OCI-M1 (cell line): Measurements from ENCODE around the gene DPP6.
"Not testable (repeated sequence)": the region's sequence is repeated elsewhere in the genome, so short reads cannot be mapped to it uniquely, and the experiment has no call there.

Source experiments
- DNase-seq: peaks from one replicate; lab custom pipeline; 2025; lab: John Stamatoyannopoulos, UW

The DPP6 gene

DNA sequence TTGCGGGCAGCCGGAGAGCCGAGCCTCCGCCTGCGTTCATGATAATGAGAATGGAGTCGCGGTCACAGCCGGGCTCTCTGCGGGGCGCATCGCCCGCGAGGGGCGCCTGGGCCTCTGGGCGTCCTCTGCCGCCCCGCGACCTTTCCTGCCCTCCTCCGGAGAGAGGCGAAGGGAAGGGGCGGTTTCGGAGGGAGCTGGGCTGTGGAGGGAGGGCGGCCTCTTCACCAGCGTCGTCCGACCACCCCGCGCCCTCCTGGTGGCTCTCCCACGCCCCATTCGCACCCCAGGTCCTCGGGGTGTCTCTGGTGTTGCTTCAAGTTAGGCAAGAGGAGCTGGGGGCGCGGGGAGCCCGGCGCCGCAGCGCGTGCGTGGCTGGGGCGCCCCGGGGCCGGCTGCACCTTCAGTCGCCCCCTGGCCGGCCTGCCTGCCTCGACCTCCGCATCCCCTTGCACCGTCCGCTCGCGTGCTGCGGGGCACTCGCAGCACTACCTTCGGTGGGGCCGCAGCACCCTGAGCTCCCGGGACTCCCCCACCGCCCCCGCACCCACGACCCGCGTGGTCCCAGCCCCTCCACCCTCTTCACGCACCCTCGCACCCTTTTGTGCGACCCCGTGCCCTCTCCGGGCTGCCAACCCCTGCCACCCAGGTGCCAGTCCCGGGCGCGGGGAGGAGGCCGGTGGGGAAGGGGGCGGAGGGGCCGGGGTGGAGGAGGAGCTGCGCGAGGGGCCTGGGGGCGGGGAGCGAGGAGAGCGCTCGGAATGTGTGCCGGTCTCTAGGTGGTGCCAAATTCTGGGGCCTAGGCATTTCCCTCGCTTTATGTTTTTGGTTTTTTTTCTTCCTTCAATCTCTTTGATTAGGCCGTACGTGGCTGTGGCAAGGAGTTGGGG lies at the start of gene DPP6:
TSS of gene DPP6 (plus strand) at position 756 of the 887 bp plus-strand sequence.
- DNase-seq = not testable (repeated sequence)

DNA sequence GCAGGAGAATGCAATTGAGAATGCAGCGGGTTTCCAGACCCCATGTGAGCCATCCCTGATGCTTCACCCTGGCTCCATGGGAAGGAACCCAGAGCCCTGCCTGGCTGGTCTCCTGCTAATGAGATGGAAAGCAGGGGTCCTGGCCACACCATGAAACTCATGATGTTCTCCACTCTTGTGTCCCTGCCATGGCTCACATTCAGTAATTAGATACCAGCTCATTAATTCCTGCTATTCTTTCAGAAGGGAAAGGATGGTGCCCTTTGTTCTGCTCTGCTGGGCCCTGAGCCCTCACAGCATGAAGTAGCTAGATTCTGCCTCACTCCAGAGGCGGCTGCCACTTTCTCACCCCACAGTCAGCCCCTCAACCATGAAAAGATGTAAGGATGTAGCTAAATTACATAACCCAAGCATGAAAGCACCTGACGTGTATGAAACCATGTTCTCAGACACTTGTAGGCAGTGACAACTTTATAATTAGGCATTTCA lies 42.7 kb upstream of the DPP6 start:
- not testable (repeated sequence) for DNase-seq

DNA sequence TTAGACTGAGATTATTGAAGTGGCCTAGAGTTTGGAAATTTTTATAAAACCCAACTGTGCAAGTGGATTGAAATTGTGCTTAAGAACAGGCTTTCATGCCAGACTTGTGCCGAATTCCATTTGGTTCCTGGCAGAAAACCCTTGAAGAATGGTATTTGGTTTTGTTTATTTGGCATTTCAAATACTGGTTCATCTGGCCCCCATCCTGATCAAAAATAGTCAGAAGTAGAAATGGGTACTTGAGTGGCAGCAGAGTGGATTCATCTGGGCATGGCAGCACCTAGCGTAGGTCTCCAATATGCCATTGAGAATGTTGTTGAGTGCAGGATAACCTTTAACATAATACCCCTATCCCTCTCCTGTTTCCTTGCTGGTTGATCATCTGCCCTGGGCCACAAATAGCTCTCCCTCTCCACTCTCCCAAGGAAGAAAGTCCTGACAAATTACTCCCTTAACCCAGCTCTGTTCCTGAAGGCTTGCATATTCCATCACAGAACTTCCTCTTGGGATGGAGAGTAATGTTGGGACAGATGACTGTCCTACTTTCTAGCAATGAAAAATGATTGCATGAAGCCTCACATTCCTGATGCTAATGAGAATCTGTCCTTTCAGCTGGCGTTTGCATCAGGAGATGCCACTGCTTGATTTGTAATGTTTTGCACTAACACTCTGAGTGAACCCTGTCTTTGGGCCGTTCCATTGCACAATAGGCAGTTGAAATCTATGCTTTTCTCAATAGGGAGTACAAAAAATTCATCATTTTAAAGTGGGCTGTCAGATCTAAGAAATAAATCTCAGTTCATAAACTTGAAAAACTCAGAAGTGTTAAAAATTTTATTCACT lies 41.3 kb upstream of the DPP6 start:
- not testable (repeated sequence) for DNase-seq

DNA sequence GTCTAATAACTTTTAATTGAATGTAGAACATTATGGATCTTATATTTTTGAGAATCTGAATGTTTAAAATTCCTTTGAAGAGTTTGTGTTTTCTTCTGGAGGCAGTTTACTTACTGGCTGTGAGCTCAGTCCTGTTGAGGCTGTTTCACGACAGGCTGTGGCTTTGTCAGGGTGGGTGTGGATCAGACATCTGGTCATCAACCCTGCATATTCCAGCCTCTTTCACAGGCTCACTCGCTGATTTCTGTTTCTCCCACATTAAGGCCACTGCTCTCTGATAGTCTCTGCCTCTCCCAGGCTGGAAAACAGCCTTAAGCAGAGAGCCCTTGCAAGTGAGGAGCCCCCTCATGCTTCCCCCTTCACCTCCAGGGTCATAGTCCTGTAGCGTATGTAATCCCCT lies 39.4 kb upstream of the DPP6 start:
- DNase-seq = not testable (repeated sequence)

DNA sequence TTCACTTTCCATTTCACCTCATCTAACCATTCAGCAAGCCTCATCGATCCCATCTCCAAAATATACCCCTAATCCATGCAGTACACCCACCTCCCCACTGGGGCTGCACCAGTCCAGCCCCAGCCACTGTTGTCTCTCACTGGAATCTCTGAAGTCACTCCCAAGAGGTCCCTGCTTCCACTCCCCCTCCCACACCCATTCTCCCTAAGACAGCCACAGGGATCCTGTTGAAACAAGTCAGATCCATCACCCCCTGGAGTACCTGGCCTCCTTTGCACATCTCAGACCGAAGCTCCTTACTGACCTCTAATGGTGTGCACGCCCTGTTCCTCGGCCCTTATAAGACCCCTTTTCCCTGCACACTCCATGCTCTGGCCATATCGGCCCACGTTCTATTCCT lies 36.6 kb upstream of the DPP6 start:
- DNase-seq = not testable (repeated sequence)

DNA sequence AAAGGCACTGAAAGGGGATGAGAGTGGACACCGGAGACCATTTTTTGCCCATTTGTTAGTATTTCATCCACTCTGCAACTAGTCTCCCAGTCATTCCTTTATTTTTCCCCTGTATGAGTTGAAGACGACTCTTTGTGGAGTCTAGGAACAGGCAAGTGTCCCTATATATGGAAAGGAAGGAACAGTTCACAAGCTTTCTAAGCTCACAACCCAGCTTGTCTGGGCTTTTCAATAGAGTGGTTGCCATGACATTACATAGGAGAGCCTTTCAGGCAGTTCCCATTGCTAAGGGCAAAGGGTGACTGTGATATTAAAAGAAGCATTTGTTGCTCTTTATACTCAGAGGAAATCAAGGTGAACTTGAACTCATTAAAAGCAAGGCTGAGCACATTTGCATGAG lies 33.8 kb upstream of the DPP6 start:
- DNase-seq = not testable (repeated sequence)

DNA sequence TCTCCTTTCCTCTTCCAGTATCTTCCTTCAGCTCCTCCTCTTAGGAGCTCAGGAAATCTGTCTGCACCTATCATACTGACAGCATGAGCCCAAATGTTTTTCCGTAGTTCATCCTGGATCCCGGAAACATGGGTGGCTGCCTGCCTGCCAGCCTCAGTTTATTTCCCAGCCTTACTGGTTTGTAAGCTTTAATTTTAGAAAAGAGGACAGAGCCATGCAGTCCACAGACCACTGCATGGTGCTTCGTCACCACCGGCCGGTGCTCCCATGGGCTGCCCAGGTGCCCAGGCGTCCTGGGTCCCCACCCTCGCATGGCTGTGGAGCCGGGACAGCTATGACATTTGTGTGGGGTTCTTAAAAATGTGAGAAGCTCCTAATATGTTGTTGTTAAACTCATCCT lies 24.4 kb upstream of the DPP6 start:
- not testable (repeated sequence) for DNase-seq

DNA sequence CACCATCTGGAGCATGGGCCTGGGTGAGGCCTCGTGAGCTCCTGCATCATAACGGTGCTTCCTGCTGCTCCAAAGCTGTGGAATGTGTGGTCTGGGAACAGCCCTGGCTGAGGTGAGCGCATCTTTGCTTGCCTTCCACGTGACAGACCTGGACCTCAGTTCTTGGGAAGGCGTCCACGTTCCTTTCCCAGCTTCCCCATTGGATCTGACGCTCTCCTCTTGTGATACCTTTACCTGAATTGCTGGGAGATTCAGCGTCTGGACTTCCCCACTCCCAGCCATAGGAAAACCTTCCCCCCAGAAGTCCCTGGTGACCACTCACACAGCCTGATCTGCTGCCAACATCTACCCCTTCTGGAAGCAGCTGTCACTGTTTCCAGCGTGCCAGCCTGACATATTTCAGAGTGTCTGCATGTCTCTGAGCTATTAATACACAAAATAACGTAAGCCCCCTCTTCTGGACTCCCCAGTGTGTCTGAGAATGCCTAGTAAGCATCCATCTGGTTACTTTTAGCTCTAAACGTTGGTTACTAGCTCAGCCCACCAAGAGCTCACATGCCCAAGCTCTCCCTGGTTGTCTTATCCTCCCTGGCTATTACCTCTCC lies 21.6 kb upstream of the DPP6 start:
- not testable (repeated sequence) for DNase-seq

DNA sequence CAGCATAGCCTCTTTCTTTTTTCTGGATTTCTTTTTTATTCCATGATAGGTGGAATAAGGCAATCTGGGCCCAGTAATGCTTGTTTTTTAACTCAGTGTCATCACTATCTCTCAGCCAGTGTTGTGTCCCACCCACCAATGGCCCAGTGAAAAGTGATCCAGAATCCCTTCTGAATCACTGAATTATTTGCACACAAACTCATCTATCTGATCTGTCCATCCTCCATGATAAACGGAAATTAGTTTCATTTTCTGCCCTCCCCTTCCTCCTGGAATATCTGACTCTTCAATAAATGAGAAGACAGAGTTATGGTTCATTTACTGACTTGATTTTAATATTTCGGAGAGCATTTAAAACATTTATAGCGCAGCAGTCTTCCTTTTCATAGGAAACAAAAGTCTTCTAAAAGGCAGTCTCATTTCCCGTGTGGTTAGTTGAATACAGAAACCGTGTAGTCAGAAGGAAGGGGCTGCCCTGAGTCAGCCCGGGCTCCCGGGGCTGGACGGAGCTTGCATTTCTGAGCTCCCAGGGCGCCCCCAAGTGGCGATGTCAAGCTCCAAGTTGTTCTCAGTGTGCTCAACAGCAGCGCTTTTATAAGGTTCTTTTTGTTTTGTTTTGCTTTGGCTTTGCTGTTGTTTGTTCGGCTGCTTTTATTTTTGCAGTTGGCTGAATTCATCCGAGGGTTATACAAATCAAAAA lies 12.6 kb upstream of the DPP6 start:
- not testable (repeated sequence) for DNase-seq

DNA sequence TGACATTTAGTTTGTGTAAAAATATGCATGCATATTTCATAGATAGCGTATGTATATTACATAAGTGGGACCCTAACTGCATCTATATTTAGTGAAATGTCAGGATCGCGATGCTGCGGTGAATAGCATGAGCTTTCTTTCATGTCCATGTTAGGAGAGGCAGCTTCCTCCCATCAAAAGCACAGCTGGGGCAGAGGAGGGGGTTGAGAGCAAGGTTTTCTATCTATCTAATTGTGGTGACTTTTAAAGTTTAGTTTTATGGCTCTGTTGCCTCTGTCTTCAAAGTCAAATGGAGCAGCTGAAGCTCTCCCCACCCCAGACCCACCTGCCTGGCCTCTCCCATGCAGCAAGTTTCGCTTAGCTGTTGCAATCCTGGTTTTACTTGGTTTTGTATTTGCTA lies 1.8 kb upstream of the DPP6 start:
- not testable (repeated sequence) for DNase-seq

DNA sequence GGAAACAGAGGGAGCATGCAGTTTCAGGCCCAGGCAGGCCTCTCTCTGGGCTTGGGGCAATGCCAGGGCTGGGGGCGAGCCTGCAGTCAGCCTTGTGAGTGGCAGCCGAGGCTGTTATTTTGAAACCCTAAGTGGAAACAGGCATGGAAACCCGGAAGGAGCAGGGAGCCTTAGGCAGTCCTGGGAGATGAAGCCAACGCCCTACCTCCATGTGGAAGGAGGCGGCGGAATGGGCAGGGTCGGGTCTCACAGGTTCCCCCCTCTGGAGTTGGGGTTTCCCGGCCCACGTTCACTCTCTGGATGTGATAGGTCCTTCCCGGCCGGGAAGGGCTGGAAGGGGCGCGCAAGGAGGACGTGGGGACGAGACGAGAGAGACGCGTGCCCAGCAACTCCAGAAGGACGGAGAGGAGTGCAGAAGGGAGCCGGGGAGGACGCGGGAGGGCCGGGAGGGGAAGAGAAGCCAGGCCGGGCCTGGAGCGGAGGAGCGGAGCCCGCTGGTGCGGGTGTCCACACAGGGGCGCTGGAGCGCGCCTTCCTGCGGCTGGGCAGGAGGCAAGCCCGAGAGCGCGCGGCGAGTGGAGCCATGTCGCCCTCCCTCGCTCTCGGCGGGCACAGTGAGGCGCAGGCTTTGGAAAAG lies 1.1 kb upstream of the DPP6 start:
- DNase-seq = not testable (repeated sequence)

DNA sequence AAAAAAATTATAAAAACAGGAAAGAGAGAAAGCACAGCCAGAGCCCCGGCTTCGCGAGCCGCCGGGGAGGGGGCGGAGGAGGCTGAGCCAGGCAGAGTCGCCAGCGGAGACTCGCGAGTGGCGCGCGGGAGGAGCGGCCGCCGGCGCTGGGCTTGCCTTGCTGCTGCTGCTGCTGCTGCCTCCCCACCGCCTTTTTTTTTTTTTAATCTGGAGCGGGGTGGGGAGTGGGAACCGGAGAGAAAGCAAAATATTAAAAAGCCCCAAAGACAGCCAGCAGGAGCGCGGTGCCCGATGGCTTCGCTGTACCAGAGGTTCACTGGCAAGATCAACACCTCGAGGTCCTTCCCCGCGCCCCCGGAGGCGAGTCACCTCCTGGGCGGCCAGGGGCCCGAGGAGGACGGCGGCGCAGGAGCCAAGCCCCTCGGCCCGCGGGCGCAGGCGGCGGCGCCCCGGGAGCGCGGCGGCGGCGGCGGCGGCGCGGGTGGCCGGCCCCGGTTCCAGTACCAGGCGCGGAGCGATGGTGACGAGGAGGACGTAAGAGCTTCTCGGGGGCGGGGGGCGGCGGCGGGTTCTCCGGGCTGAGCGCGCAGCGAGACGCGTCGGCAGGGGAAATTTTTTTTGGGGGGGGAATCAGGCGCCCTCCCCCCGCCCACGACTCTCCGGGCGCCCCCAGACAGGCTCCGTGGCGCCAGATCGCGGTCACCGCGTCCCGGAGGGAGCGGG lies 493 bp downstream of the DPP6 start:
- not testable (repeated sequence) for DNase-seq

DNA sequence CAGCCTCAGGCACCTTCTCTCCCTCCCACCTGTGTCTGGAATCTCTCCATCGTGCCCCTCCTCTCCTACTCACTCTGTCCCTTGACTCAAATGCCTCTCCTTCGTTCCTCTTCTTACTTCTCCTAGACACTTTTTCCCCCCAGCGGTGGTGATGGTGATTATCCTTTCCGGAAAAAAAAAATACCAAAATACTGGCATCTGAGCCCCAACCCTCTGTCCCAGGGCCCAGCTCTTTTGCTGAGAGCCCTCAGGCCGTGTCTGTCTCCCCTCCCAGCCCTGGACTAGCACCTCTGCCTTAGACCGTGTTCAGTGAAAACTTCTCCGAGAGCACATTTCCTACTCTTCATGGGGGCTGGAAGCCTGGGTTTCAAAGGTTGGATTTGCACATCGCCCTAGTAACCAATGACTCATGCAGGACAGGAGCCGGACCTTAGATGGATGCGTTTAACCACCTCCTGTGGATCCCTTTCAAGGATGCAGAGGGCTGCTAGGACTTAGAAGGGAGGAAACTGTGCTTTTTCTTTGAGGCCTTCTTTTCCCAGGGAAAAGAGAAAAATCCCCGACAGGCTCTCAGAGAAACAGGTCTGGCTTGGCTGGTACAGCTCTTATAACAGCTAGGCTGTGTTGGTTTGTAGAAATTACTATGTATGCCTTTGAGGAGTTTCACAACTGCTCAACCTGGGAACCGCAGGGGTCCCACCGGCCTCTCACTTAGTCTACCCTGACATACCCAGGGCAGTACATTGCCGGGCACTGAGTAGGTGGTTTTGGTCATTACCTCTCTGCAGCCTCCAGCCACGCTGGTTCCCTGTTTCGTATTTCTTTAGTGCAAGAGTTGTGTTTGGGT lies 1.5 kb downstream of the DPP6 start:
- not testable (repeated sequence) for DNase-seq

DNA sequence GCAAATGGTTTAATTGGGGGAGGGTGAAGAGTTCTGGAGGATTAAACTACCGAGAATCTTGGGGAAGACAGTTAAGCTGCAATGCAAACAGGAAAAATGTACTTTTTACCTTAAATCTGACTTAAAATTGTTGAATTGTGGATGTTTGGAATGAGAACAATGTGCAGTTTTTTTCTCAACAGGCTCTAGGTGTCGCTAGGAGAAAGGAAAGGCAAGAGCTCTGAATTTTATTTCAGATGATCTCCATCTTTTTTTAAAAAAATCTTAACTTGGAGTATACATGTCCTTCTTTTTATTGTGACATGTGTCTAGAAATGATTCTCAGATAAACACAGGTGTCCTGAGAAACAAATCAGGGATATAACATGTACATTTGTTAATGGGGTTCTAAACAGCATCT lies 2.5 kb downstream of the DPP6 start:
- DNase-seq = not testable (repeated sequence)

DNA sequence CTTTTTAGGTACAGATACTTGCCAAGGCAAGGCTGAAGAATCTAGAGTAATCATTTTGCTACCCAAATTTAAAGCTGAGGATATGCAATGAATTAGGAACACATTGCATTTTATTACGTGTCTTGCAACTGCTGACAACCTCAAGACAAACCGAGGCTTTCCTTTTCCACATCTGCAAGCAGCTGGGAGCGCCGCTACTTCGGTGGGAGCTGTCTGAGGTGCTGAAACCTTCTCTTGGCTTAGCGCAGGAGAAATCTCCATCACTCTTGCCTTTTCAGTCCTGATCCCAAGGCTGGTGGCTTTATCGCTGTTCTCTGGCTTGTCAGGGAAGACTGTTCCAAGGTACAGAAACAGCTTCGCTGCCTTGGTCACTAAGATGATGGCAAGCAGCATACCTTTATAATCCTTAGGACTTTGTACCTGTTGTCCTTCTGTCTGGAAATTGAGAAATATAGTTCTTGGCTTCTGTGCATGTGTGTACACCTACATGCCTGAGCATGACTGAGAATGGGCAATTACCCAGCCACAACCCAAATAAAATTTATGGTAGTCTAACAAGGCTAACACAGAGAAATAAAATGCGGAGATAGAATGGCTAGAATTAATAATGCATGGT lies 3.4 kb downstream of the DPP6 start:
- peak; percentile 37 for DNase-seq

DNA sequence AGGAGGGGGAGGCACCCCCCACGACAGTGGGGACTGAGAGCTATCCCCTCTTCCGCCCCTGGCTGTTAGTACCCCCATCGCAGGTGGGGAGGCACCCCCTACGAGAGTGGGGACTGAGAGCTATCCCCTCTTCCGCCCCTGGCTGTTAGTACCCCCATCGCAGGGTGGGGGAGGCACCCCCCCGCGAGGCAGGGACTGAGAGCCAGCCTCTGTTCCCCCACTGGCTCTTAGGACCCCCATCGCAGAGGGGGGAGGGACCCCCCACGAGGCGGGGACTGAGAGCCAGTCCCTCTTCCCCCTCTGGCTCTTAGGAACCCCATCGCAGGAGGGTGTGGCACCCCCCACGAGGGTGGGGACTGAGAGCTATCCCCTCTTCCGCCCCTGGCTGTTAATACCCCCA lies 6.6 kb downstream of the DPP6 start:
- not testable (repeated sequence) for DNase-seq

DNA sequence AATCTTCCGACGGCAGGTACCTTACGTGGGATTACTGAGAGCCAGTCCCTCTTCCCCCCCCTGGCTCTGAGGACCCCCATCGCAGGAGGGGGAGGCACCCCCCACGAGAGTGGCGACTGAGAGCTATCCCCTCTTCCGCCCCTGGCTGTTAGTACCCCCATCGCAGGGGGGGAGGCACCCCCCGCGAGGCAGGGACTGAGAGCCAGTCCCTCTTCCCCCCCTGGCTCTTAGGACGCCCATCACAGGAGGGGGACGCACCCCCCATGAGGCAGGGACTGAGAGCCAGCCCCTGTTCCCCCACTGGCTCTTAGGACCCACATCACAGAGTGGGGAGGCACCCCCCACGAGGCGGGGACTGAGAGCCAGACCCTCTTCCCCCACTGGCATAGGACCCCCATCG lies 8.4 kb downstream of the DPP6 start:
- not testable (repeated sequence) for DNase-seq

DNA sequence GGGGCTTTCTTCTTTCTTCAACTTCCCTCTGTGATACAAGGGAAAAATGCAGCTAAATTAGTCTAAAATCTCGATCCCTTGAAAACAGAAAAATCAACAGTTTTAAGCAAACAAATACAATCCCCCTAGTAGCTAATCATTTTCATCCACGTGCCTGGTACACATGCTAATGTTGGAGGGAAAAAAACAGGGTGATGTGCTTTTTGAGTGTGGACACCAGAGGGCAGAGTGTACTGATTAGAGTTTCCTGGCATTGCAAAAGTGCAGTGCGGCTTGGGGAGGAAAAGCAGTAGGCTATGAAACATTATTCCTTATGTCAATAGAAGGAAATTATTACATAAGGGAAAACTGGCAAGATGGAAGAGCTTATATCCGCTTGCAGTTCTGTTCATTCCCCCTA lies 19.6 kb downstream of the DPP6 start:
- DNase-seq = peak; percentile 3
